GM12878 (cell line): ENCODE data around the gene LPIN2. TPM values are rescaled to one million over a fixed set of nuclear protein-coding genes. Genes with fewer than 3 reads are reported as not detected.

Experiments
- ASH2L ChIP-seq: fragments of 300-600, 200-600 bp; sonication (generic); IDR thresholded peaks from 2 replicates; pipeline ENCODE4 v1.6.1; 2017; ENCODE audit warnings: low read depth, mild to moderate bottlenecking, borderline replicate concordance
- BHLHE40 ChIP-seq, 2 experiments: fragments of 450-650 bp in 1 of 2; IDR thresholded peaks; 2 replicates each; pipeline ENCODE4 v1.6.1; 2011 to 2017; ENCODE audit warnings: low read depth in 2 of 2, borderline replicate concordance in 1 of 2, improper control_type of control experiment in 1 of 2, low read length in 1 of 2, mild to moderate bottlenecking in 1 of 2
- CHD1 ChIP-seq: IDR thresholded peaks from 2 replicates; pipeline ENCODE4 v1.6.1; 2012; ENCODE audit warnings: low read depth, low read length, improper control_type of control experiment
- DPF2 ChIP-seq: fragments of 450-650 bp; IDR thresholded peaks from 2 replicates; pipeline ENCODE4 v1.6.1; 2017; ENCODE audit warnings: mild to moderate bottlenecking
- E2F4 ChIP-seq: IDR thresholded peaks from 2 replicates; pipeline ENCODE4 v1.6.1; 2012; ENCODE audit warnings: low read depth, low read length, improper control_type of control experiment
- IKZF1 ChIP-seq: fragments of 450-650 bp; conservative IDR thresholded peaks from 2 replicates; pipeline ENCODE4 v1.6.1; 2017; ENCODE audit warnings: antibody characterized with exemption, mild to moderate bottlenecking
- NR2C2 ChIP-seq: IDR thresholded peaks from 2 replicates; pipeline ENCODE4 v1.6.1; 2011; ENCODE audit warnings: borderline replicate concordance, low read depth; ENCODE audit not compliant: control insufficient read depth, insufficient read length
- PML ChIP-seq: IDR thresholded peaks from 2 replicates; pipeline ENCODE4 v1.6.1; 2012; ENCODE audit warnings: low read length, inconsistent platforms
- POLR2A ChIP-seq: IDR thresholded peaks from 2 replicates; pipeline ENCODE4 v1.6.1; 2011; ENCODE audit warnings: low read depth, mild to moderate bottlenecking, low read length
- POLR2AphosphoS5 ChIP-seq: IDR thresholded peaks from 2 replicates; pipeline ENCODE4 v1.6.1; 2011; ENCODE audit warnings: mild to moderate bottlenecking, low read length, inconsistent platforms
- TAF1 ChIP-seq: IDR thresholded peaks from 2 replicates; pipeline ENCODE4 v1.6.1; 2011; ENCODE audit warnings: mild to moderate bottlenecking, low read depth, low read length, borderline replicate concordance
- USF1 ChIP-seq: IDR thresholded peaks from 2 replicates; pipeline ENCODE4 v1.6.1; 2011; ENCODE audit warnings: borderline replicate concordance, low read depth, mild to moderate bottlenecking, moderate library complexity, mixed read lengths, low read length; ENCODE audit not compliant: insufficient read depth; ENCODE audit errors: extremely low read length
- WRNIP1 ChIP-seq: IDR thresholded peaks from 2 replicates; pipeline ENCODE4 v1.6.1; 2011; ENCODE audit warnings: low read depth, low read length, improper control_type of control experiment, borderline replicate concordance
- ZBTB4 ChIP-seq: fragments of 450-650 bp; formaldehyde crosslinking; IDR thresholded peaks from 2 replicates; pipeline ENCODE4 v1.4.0; 2022; ENCODE audit warnings: mild to moderate bottlenecking, moderate library complexity
- ZBTB40 ChIP-seq: fragments of 450-650 bp; IDR thresholded peaks from 2 replicates; pipeline ENCODE4 v1.6.1; 2016; ENCODE audit warnings: mild to moderate bottlenecking, moderate library complexity, borderline replicate concordance
- ZNF24 ChIP-seq: fragments of 450-650 bp; IDR thresholded peaks from 2 replicates; pipeline ENCODE4 v1.6.1; 2017; ENCODE audit warnings: antibody characterized with exemption, mild to moderate bottlenecking
- ZZZ3 ChIP-seq: IDR thresholded peaks from 2 replicates; pipeline ENCODE4 v1.6.1; 2011; ENCODE audit warnings: low read depth; ENCODE audit not compliant: control insufficient read depth, insufficient read length
- polyA plus RNA-seq, 11 experiments: library from polyadenylated mRNA; depleted of rRNA in 4 of 11; unstranded in 6 of 11; stranded (reverse) in 5 of 11; fragments of >200 nt; fragmentation: Nextera tagmentation in 4 of 11; fragmentation: Illumina TruSeq in 1 of 11; extraction: Ambion mirVana in 4 of 11; extraction: Trizol in 1 of 11; gene quantifications; 1 replicate in 1 of 11; 2 replicates in 10 of 11; pipeline versions ENCODE4 v1.2.1 to v1.2.3, GENCODE V29; 2011 to 2016; ENCODE audit warnings: inconsistent platforms in 2 of 11, missing spikeins in 2 of 11, low read depth in 1 of 11
- total RNA-seq, 4 experiments: library from RNA; depleted of rRNA in 3 of 4; stranded (reverse); fragments of >200 nt in 3 of 4; fragmentation: Illumina TruSeq in 1 of 4; extraction: Trizol in 1 of 4; gene quantifications; 2 replicates each; pipeline versions ENCODE4 v1.2.1 to v1.2.3, GENCODE V29; 2013 to 2021

The LPIN2 gene
- total and polyA plus RNA-seq, 10 of the 15 experiments (the other 5 are each of a cell fraction or from before 2014, with no cell fraction given), result 4.1 to 28.0 (median 15.9) TPM

GRCh38 chr18:2970772-2971659 is 41.9 kb downstream of the LPIN2 start (continued):
- TF ChIP-seq ZBTB4 (no peak), TAF1 (no peak), BHLHE40 (IDR thresholded peaks at IDR 0.05; ENCODE audit: borderline replicate concordance in 1 of 2, low read depth in 2 of 2, low read length in 1 of 2) (peak; percentile 15 to 38; a peak in 1 of 4 replicates), CHD1 (no peak), ZBTB40 (0 out of 2 replicates have a peak, but pooled peaks have one; percentile 37), IKZF1 (peak; percentile 70), ZZZ3 (no peak), POLR2AphosphoS5 (0 out of 2 replicates have a peak, but pooled peaks have one; percentile 40), E2F4 (no peak), WRNIP1 (peak; percentile 26; the same call in 1 of the 2 replicates), PML (no peak), USF1 (no peak), ZNF24 (peak; percentile 95), POLR2A (peak; percentile 39; the same call in 1 of the 2 replicates), DPF2 (peak; percentile 67; the same call in 1 of the 2 replicates), ASH2L (no peak), NR2C2 (no peak)
